Endothelial cell of umbilical vein (primary cell): ENCODE data around the gene SGK1. TPM values are rescaled to one million over a fixed set of nuclear protein-coding genes. Genes with fewer than 3 reads are reported as not detected.

Experiments used
- BruUV-seq: library from RNA; stranded (reverse); fragments of 400-500 nt; replicated peaks from 2 replicates; lab custom pipeline; 2021; lab: Mats Ljungman, UMichigan
- CTCF ChIA-PET: fragments of 300-600, 350-600 bp; sonication (Branson Sonifier 250); formaldehyde crosslinking; loops from one replicate; lab custom pipeline; 2021; ENCODE audit warnings: antibody characterized with exemption, inconsistent platforms; lab: Charles Lee
- POLR2A ChIA-PET: fragments of 300-600, 350-600 bp; sonication (Branson Sonifier 250); formaldehyde crosslinking; loops from one replicate; lab custom pipeline; 2021; ENCODE audit warnings: antibody characterized with exemption, inconsistent platforms; lab: Charles Lee
- DNase-seq: peaks from one replicate; pipeline ENCODE4 v3.0.0-alpha.2; 2011; ENCODE audit warnings: low read depth, low spot score
- FAIRE-seq: peaks from 2 replicates; lab custom pipeline; 2011; peaks lifted over from hg19 to GRCh38; lab: Jason Lieb, UNC
- H2AFZ ChIP-seq: 2 replicates; pipeline ENCODE4 v1.6.0; 2012; ENCODE audit warnings: low read depth, low read length, control low read depth, inconsistent platforms
- H3K27ac ChIP-seq: 2 replicates; pipeline ENCODE4 v1.5.1; 2011; ENCODE audit warnings: low read depth, mild to moderate bottlenecking, control low read depth, low read length, moderate library complexity; ENCODE audit not compliant: insufficient read depth
- H3K27me3 ChIP-seq, 2 experiments: 2 replicates each; pipeline versions ENCODE4 v1.6.0 to v1.6.1; 2011; ENCODE audit warnings: low read length in 2 of 2, mixed read lengths in 1 of 2; ENCODE audit not compliant: control insufficient read depth in 2 of 2, insufficient read depth in 2 of 2
- H3K36me3 ChIP-seq, 2 experiments: 2 replicates in 1 of 2; 3 replicates in 1 of 2; pipeline ENCODE4 v1.5.1; 2011; ENCODE audit warnings: low read length in 2 of 2, mild to moderate bottlenecking in 1 of 2, moderate library complexity in 1 of 2; ENCODE audit not compliant: control insufficient read depth in 2 of 2, insufficient read depth in 2 of 2; ENCODE audit errors: extremely low read depth in 1 of 2
- H3K4me1 ChIP-seq: 3 replicates; pipeline ENCODE4 v1.5.1; 2011; ENCODE audit warnings: mild to moderate bottlenecking, low read length; ENCODE audit not compliant: control insufficient read depth, insufficient read depth; ENCODE audit errors: extremely low read depth
- H3K4me2 ChIP-seq: 2 replicates; pipeline ENCODE4 v1.6.1; 2011; ENCODE audit warnings: low read length, control low read depth, mixed read lengths; ENCODE audit not compliant: insufficient read depth
- H3K4me3 ChIP-seq, 3 experiments: fragments of 200-600 bp in 1 of 3; sonication (generic), shearing (Covaris generic) in 1 of 3; replicated peaks in 1 of 3; 2 replicates each; pipeline ENCODE4 v1.5.1; 2011 to 2016; ENCODE audit warnings: control low read depth in 3 of 3, low read length in 3 of 3, mild to moderate bottlenecking in 2 of 3, inconsistent platforms in 1 of 3, low read depth in 1 of 3, moderate library complexity in 1 of 3; ENCODE audit not compliant: insufficient read depth in 1 of 3
- H3K79me2 ChIP-seq: 2 replicates; pipeline ENCODE4 v1.6.0; 2012; ENCODE audit warnings: low read length, inconsistent platforms; ENCODE audit not compliant: control insufficient read depth, insufficient read depth
- H3K9ac ChIP-seq: replicated peaks from 2 replicates; pipeline ENCODE3; 2011; ENCODE audit warnings: low read length, control low read depth; ENCODE audit not compliant: insufficient read depth; ENCODE audit errors: extremely low read depth
- H3K9me1 ChIP-seq: replicated peaks from 3 replicates; pipeline ENCODE4 v1.6.0; 2011; ENCODE audit warnings: mild to moderate bottlenecking, low read length; ENCODE audit not compliant: control insufficient read depth, insufficient read depth; ENCODE audit errors: extremely low read depth
- H3K9me3 ChIP-seq: replicated peaks from 2 replicates; pipeline ENCODE4 v1.5.1; 2012; ENCODE audit warnings: low read length, inconsistent platforms; ENCODE audit not compliant: control insufficient read depth, insufficient read depth
- H4K20me1 ChIP-seq: replicated peaks from 2 replicates; pipeline ENCODE3; 2011; ENCODE audit warnings: mild to moderate bottlenecking, low read length; ENCODE audit not compliant: control insufficient read depth, insufficient read depth; ENCODE audit errors: extremely low read depth
- CTCF ChIP-seq, 2 donors: IDR thresholded peaks; 1 replicate in 1 of 2; 2 replicates in 1 of 2; pipeline ENCODE4 v1.5.1; 2011; ENCODE audit warnings: low read length in 2 of 2, mild to moderate bottlenecking in 2 of 2, moderate library complexity in 2 of 2, control low read depth in 1 of 2, inconsistent platforms in 1 of 2, low read depth in 1 of 2; ENCODE audit not compliant: insufficient read depth in 1 of 2; ENCODE audit errors: extremely low read depth in 1 of 2
- EZH2 ChIP-seq: IDR thresholded peaks from 2 replicates; pipeline ENCODE4 v1.6.1; 2012; ENCODE audit warnings: borderline replicate concordance, low read depth, mild to moderate bottlenecking, moderate library complexity, low read length, inconsistent platforms; ENCODE audit not compliant: severe bottlenecking
- FOS ChIP-seq: IDR thresholded peaks from 2 replicates; pipeline ENCODE4 v1.6.1; 2011; ENCODE audit warnings: mild to moderate bottlenecking, low read length, moderate library complexity, borderline replicate concordance; ENCODE audit not compliant: insufficient read depth
- GATA2 ChIP-seq: IDR thresholded peaks from 2 replicates; pipeline ENCODE4 v1.7.0; 2011; ENCODE audit warnings: low read depth, mild to moderate bottlenecking, moderate library complexity, mixed read lengths, low read length; ENCODE audit not compliant: insufficient read length, insufficient read depth
- JUN ChIP-seq: IDR thresholded peaks from 2 replicates; pipeline ENCODE4 v1.6.1; 2011; ENCODE audit warnings: borderline replicate concordance, low read depth; ENCODE audit not compliant: insufficient read length, insufficient read depth
- MAX ChIP-seq: IDR thresholded peaks from 2 replicates; pipeline ENCODE4 v1.6.1; 2011; ENCODE audit not compliant: insufficient read depth, insufficient read length
- MYC ChIP-seq: IDR thresholded peaks from one replicate; pipeline ENCODE4 v1.6.1; 2011; ENCODE audit warnings: mild to moderate bottlenecking, low read depth, low read length
- POLR2A ChIP-seq: IDR thresholded peaks from 2 replicates; pipeline ENCODE4 v1.6.1; 2012; ENCODE audit warnings: low read depth, mild to moderate bottlenecking, control low read depth, low read length
- POLR2AphosphoS5 ChIP-seq: IDR thresholded peaks from 2 replicates; pipeline ENCODE4 v1.6.1; 2012; ENCODE audit warnings: low read depth, mild to moderate bottlenecking, control low read depth, low read length, moderate library complexity; ENCODE audit not compliant: insufficient read depth
- dilution Hi-C: fragments of 300-500 bp; cut with MboI; formaldehyde crosslinking; loops from one replicate; pipeline ENCODE4 v1.15.0; 2019; ENCODE audit warnings: low sequenced_read_pairs; ENCODE audit not compliant: extremely low pct_ligation_motif_present
- intact Hi-C: fragments of 100-400 bp; cut with micrococcal nuclease; formaldehyde crosslinking; loops from one replicate; pipeline ENCODE4 v1.10.0; 2022
- polyA plus RNA-seq, 4 experiments: library from polyadenylated mRNA; depleted of rRNA in 3 of 4; stranded (reverse) in 3 of 4; unstranded in 1 of 4; fragments of >200 nt; gene quantifications; 2 replicates each; pipeline versions ENCODE4 v1.2.1 to v1.2.3, GENCODE V29; 2011 to 2012; ENCODE audit warnings: missing spikeins in 1 of 4
- total RNA-seq: library from RNA; stranded (reverse); gene quantifications from 2 replicates; pipeline ENCODE4 v1.2.3, GENCODE V29; 2021

The SGK1 gene
- total and polyA plus RNA-seq, 2 donors (not counting 3 experiments of a cell fraction or from before 2014, with no cell fraction given): 121 to 128 TPM

GRCh38 chr6:134347885-134348805, 30.2 kb upstream of the SGK1 start:
- Histone ChIP-seq H4K20me1 (no peaks in the 10 kb centered on the region), H3K36me3 (no peaks in the 10 kb centered on the region), H3K9ac (no peak overlapping the region), H3K27me3 (no peaks in the 10 kb centered on the region), H3K9me1 (no peaks in the 10 kb centered on the region), H3K79me2 (no peaks in the 10 kb centered on the region), H3K4me1 (no peaks in the 10 kb centered on the region), H2AFZ (no peak overlapping the region), H3K27ac (no peak overlapping the region), H3K4me2 (no peak overlapping the region), H3K9me3 (no peaks in the 10 kb centered on the region), H3K4me3 (no peak overlapping the region)
- DNase-seq: no peak
- TF ChIP-seq POLR2A: no peak
- TF ChIP-seq POLR2AphosphoS5: no peak
- no peak for TF ChIP-seq EZH2
- BruUV-seq: no TSS peak
- intact Hi-C loops: no loop called here
- CTCF ChIA-PET: interaction anchor here (0.7 to 1.5 kb wide), 6 partner anchors 15 to 292 kb away, joined by 3 to 4 read pairs (median 3); partner anchors contain the start of gene SGK1
- FAIRE-seq: no peak
- POLR2A ChIA-PET: no interaction called here
- dilution Hi-C loops: no loop called here

- Histone ChIP-seq H3K27me3 (no peaks in the 10 kb centered on the region), H3K9me1 (no peaks in the 10 kb centered on the region), H3K4me1 (no peaks in the 10 kb centered on the region), H3K9ac (no peak overlapping the region), H3K79me2 (no peaks in the 10 kb centered on the region), H3K36me3 (no peaks in the 10 kb centered on the region), H3K9me3 (no peaks in the 10 kb centered on the region), H3K4me2 (no peak overlapping the region), H3K27ac (no peak overlapping the region), H2AFZ (no peak overlapping the region), H4K20me1 (no peaks in the 10 kb centered on the region), H3K4me3 (no peak overlapping the region)
- TF ChIP-seq MAX: no peak
- TF ChIP-seq POLR2AphosphoS5: no peak
- TF ChIP-seq CTCF (IDR thresholded peaks at IDR 0.05; ENCODE audit: extremely low read depth in 1 of 2, insufficient read depth in 1 of 2, low read depth in 1 of 2, low read length in 2 of 2): no peak
- TF ChIP-seq POLR2A: no peak
- TF ChIP-seq MYC: no peak
- no peak for TF ChIP-seq JUN
- TF ChIP-seq FOS: no peak
- no peak for TF ChIP-seq EZH2
- TF ChIP-seq GATA2: no peak
- DNase-seq (no peak), FAIRE-seq (no peak)
- ChIA-PET CTCF (interaction anchor here (1.5 kb wide), 1 partner anchor 39 kb away, joined by 3 read pairs; no protein-coding TSS in a partner anchor), POLR2A (no interaction called here)
- BruUV-seq: no TSS peak
- dilution Hi-C loops: no loop called here
- intact Hi-C loops: no loop called here
Observed at GRCh38 chr6:134346932-134347545, 29.1 kb upstream of the SGK1 start.
